Skeletal muscle satellite cell (primary cell): Measurements from ENCODE around the gene ST8SIA1.

Experiments
- H3K27me3 ChIP-seq: 2 replicates; pipeline ENCODE4 v1.7.0; 2013; ENCODE audit warnings: low read length; ENCODE audit not compliant: control insufficient read depth, insufficient read depth
- H3K36me3 ChIP-seq: 2 replicates; pipeline ENCODE4 v1.7.0; 2013; ENCODE audit warnings: mild to moderate bottlenecking, control low read depth, low read length; ENCODE audit not compliant: insufficient read depth
- H3K4me1 ChIP-seq: 2 replicates; pipeline ENCODE4 v1.7.0; 2013; ENCODE audit warnings: low read length; ENCODE audit not compliant: control insufficient read depth, insufficient read depth
- H3K4me2 ChIP-seq: 2 replicates; pipeline ENCODE4 v1.7.0; 2013; ENCODE audit warnings: mild to moderate bottlenecking, low read length
- H3K4me3 ChIP-seq: 2 replicates; pipeline ENCODE4 v1.7.0; 2013; ENCODE audit warnings: low read length
- H3K9ac ChIP-seq: 2 replicates; pipeline ENCODE4 v1.7.0; 2013; ENCODE audit warnings: mild to moderate bottlenecking, low read depth, low read length, moderate library complexity
- H3K9me3 ChIP-seq: replicated peaks from 2 replicates; pipeline ENCODE4 v1.7.0; 2013; ENCODE audit warnings: mild to moderate bottlenecking, control low read depth, low read length

Gene ST8SIA1

GRCh38 chr12:22325218-22325617 is 9.3 kb downstream of the ST8SIA1 start:
- Histone ChIP-seq H3K27me3 (peaks cover 22% of the 10 kb centered on the region), H3K4me3 (no peak overlapping the region), H3K4me1 (peaks cover 10% of the 10 kb centered on the region), H3K4me2 (no peak overlapping the region), H3K9me3 (no peaks in the 10 kb centered on the region), H3K9ac (no peak overlapping the region), H3K36me3 (no peaks in the 10 kb centered on the region)

GRCh38 chr12:22322091-22322490 is 12.4 kb downstream of the ST8SIA1 start:
- Histone ChIP-seq H3K27me3 (no peaks in the 10 kb centered on the region), H3K4me1 (peaks cover 13% of the 10 kb centered on the region), H3K4me3 (no peak overlapping the region), H3K9me3 (no peaks in the 10 kb centered on the region), H3K9ac (no peak overlapping the region), H3K36me3 (no peaks in the 10 kb centered on the region), H3K4me2 (no peak overlapping the region)

DNA sequence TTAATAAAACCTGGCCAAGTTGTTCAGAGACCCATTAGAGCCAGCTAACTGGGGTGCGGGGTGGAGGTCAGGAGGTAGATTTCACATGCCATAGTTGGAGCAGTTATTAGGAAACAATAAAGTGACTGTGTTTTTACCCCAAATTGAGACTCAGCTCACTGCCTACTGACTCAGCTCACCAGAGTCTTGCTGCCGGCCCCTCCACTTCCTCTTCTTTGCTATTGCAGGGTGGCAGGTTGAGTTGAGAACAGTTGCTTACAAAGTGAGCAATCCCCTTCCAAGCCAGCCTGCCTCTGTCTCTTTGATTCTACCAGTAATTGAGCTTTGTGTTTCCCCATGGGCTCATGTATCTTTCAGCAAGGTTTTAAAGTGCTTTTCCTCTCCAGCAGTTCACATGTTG is 12.9 kb downstream of the ST8SIA1 start:
- Histone ChIP-seq H3K4me1 (peaks cover 13% of the 10 kb centered on the region), H3K4me3 (no peak overlapping the region), H3K36me3 (no peaks in the 10 kb centered on the region), H3K9me3 (no peaks in the 10 kb centered on the region), H3K4me2 (no peak overlapping the region), H3K27me3 (no peaks in the 10 kb centered on the region), H3K9ac (no peak overlapping the region)

GRCh38 chr12:22321018-22321605 is 13.4 kb downstream of the ST8SIA1 start:
- H3K4me2 ChIP-seq = no peak overlapping the region
- no peak overlapping the region for H3K4me3 ChIP-seq
- H3K36me3 ChIP-seq = no peaks in the 10 kb centered on the region
- H3K27me3 ChIP-seq = no peaks in the 10 kb centered on the region
- H3K4me1 ChIP-seq = peaks cover 13% of the 10 kb centered on the region
- H3K9ac ChIP-seq = no peak overlapping the region
- no peaks in the 10 kb centered on the region for H3K9me3 ChIP-seq

- no peaks in the 10 kb centered on the region for H3K9me3 ChIP-seq
- no peaks in the 10 kb centered on the region for H3K36me3 ChIP-seq
- no peak overlapping the region for H3K9ac ChIP-seq
- H3K4me3 ChIP-seq = no peak overlapping the region
- H3K4me2 ChIP-seq = no peak overlapping the region
- H3K4me1 ChIP-seq = peaks cover 13% of the 10 kb centered on the region
- peaks cover under 1% of the 10 kb centered on the region for H3K27me3 ChIP-seq
Observed at GRCh38 chr12:22318108-22318737, 16.3 kb downstream of the ST8SIA1 start.

DNA sequence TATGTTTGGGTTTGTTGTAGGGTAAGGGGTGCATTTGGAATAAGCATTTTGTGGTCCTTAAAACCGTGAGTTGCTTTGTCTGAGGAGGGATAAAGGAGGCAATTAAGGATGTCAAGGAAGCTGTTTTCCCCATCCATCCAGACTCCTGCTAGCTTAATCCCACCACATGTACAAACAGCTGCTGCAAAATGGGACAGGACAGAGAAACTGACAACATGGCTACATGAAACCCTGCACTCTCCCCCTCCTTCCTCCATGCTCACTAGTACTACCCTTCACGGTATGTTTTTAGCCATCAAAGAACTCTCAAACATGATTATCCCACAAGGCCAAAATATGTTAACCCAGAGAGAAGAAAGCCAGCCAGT is 20.6 kb downstream of the ST8SIA1 start:
- Histone ChIP-seq H3K9ac (no peak overlapping the region), H3K36me3 (no peaks in the 10 kb centered on the region), H3K27me3 (peaks cover 8% of the 10 kb centered on the region), H3K9me3 (no peaks in the 10 kb centered on the region), H3K4me3 (no peak overlapping the region), H3K4me1 (peaks cover 3% of the 10 kb centered on the region), H3K4me2 (no peak overlapping the region)

GRCh38 chr12:22313286-22313962 is 21.1 kb downstream of the ST8SIA1 start:
- H3K4me3 ChIP-seq = no peak overlapping the region
- peaks cover 3% of the 10 kb centered on the region for H3K4me1 ChIP-seq
- H3K9ac ChIP-seq = no peak overlapping the region
- no peak overlapping the region for H3K4me2 ChIP-seq
- H3K36me3 ChIP-seq = no peaks in the 10 kb centered on the region
- peaks cover 8% of the 10 kb centered on the region for H3K27me3 ChIP-seq
- H3K9me3 ChIP-seq = no peaks in the 10 kb centered on the region

DNA sequence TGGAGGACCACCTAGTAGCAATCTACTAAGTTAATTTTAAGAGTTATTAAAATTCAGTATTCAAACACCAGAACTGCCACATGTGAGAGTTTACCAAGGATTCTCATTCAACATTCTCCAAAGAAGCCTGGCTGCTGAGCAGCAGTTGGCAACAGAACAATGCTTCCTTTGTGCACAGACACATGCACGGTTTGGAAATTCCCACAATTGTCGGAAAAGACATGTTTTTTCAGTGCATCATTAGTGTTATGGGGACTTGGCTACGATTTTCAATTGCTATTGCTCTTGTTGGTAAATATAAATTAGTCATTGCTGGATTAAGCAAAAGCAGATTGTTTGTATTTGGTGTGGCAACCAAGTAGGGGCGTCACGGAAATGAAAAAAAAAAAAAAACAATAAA is 22.2 kb downstream of the ST8SIA1 start:
- Histone ChIP-seq H3K27me3 (peaks cover 8% of the 10 kb centered on the region), H3K4me1 (no peaks in the 10 kb centered on the region), H3K9me3 (no peaks in the 10 kb centered on the region), H3K36me3 (no peaks in the 10 kb centered on the region), H3K4me3 (no peak overlapping the region), H3K9ac (no peak overlapping the region), H3K4me2 (no peak overlapping the region)

- H3K36me3 ChIP-seq = no peaks in the 10 kb centered on the region
- no peak overlapping the region for H3K4me2 ChIP-seq
- no peaks in the 10 kb centered on the region for H3K4me1 ChIP-seq
Observed at GRCh38 chr12:22310709-22311108, 23.8 kb downstream of the ST8SIA1 start.

DNA sequence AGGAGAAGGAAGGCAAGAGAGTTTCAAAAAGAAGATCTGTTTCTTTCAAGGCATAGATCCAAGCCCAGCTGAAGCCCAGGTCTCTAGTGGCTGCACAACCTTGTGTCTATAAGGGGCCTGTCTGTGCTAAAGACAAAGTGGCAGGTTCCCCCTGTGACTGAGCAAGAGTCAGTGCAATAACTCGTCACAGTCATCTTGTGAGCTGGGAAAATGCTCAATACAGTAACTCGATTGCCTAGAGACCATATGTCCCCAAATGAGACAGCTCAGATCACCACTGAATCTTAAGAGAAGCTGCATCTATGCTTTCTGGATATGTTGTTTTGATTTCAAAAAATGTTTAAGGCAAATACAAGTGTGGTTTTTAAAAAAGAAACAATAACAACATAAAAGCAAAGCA is 24.2 kb downstream of the ST8SIA1 start:
- H3K4me3 ChIP-seq = no peak overlapping the region
- H3K4me1 ChIP-seq = no peaks in the 10 kb centered on the region
- H3K9me3 ChIP-seq = no peaks in the 10 kb centered on the region
- H3K36me3 ChIP-seq = no peaks in the 10 kb centered on the region
- peaks cover 8% of the 10 kb centered on the region for H3K27me3 ChIP-seq
- no peak overlapping the region for H3K9ac ChIP-seq
- H3K4me2 ChIP-seq = no peak overlapping the region

More at GRCh38 chr12:22310709-22311108, 23.8 kb downstream of the ST8SIA1 start:
- Histone ChIP-seq H3K27me3 (peaks cover 8% of the 10 kb centered on the region), H3K4me3 (no peak overlapping the region), H3K9me3 (no peaks in the 10 kb centered on the region), H3K9ac (no peak overlapping the region)

GRCh38 chr12:22307811-22308210 is 26.7 kb downstream of the ST8SIA1 start:
- Histone ChIP-seq H3K36me3 (no peaks in the 10 kb centered on the region), H3K9me3 (no peaks in the 10 kb centered on the region), H3K4me2 (no peak overlapping the region), H3K4me3 (no peak overlapping the region), H3K9ac (no peak overlapping the region), H3K27me3 (peaks cover 5% of the 10 kb centered on the region), H3K4me1 (no peaks in the 10 kb centered on the region)

GRCh38 chr12:22306311-22306710 is 28.2 kb downstream of the ST8SIA1 start:
- H3K36me3 ChIP-seq = no peaks in the 10 kb centered on the region
- no peaks in the 10 kb centered on the region for H3K4me1 ChIP-seq
- no peaks in the 10 kb centered on the region for H3K27me3 ChIP-seq
- H3K4me3 ChIP-seq = no peak overlapping the region
- no peak overlapping the region for H3K9ac ChIP-seq
- H3K4me2 ChIP-seq = no peak overlapping the region
- no peaks in the 10 kb centered on the region for H3K9me3 ChIP-seq
